ENCODE results near the gene NRG3. TPM values are rescaled to one million over a fixed set of nuclear protein-coding genes. Genes with fewer than 3 reads are reported as not detected.

NRG3 gene
- total and polyA plus RNA-seq, 2 of the 4 experiments (the other 2 are of a cell fraction) = not detected

DNA sequence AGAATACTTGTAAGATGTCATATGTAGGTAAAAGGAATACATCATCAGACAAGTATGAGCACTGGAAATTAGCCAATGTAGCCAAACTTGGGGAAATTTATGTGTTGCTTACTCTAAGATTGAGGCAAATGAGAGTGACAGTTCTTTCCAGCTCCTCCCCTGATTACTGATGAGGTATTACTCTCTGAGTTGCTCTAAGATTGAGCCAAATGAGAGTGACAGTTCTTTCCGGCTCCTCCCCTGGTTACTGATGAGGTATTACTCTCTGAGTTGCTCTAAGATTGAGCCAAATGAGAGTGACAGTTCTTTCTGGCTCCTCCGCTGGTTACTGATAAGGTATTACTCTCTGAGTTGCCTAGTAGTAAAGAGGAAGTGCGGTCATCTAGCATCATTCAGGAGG is 435.8 kb downstream of the NRG3 start:
- H2AFZ ChIP-seq (replicated peaks; ENCODE audit: low read length, poor library complexity) = no peak overlapping the region
- dilution Hi-C loops (cut with HindIII; ENCODE audit: low sequenced_read_pairs, unreplicated experiment) (no loop called here), intact Hi-C loops (cut with micrococcal nuclease) (no loop called here), in situ Hi-C loops (cut with MboI; ENCODE audit: low sequenced_read_pairs) (no loop called here)
- no peak overlapping the region for H3K4ac ChIP-seq (ENCODE audit: low read depth, low read length)
- DNase-seq = no peak
- peaks cover 3% of the 10 kb centered on the region for H3K9me3 ChIP-seq (ENCODE audit: control insufficient read depth, insufficient read depth, low read length)
- POLR2A ChIA-PET (ENCODE audit: unreplicated experiment) = no interaction called here
- H4K5ac ChIP-seq (ENCODE audit: low read depth, low read length) = no peak overlapping the region
- ATAC-seq (ENCODE audit: low read depth) = no peak
- no CpG with 5 or more reads among the region's 3 CpGs for WGBS, 2 experiments (ENCODE audit: extremely low coverage in 2 of 2, insufficient read length in 1 of 2)
- H2BK15ac ChIP-seq (ENCODE audit: low read depth, low read length) = no peak overlapping the region
- H3K79me1 ChIP-seq (ENCODE audit: low read depth in 1 of 2, low read length in 2 of 2) = no peaks in the 10 kb centered on the region
- H4K91ac ChIP-seq (ENCODE audit: insufficient read depth, low read depth, low read length) = no peak overlapping the region
- no peak overlapping the region for H3K4me3 ChIP-seq (ENCODE audit: insufficient read depth, low read depth, low read length)
- no peak overlapping the region for H3K9ac ChIP-seq (ENCODE audit: low read depth, low read length)
- no peaks in the 10 kb centered on the region for H4K20me1 ChIP-seq (ENCODE audit: insufficient read depth, low read length)
- H3K56ac ChIP-seq (ENCODE audit: extremely low read depth, insufficient read depth, low read length) = no peak overlapping the region
- no peak overlapping the region for H3K14ac ChIP-seq (replicated peaks; ENCODE audit: low read depth, low read length)
- H2AK5ac ChIP-seq (ENCODE audit: low read depth, low read length) = no peak overlapping the region
- no peak for TF ChIP-seq RFX5 (IDR thresholded peaks at IDR 0.05; ENCODE audit: low read depth, low read length)
- BruUV-seq (replicated peaks) = no TSS peak
- no peak overlapping the region for H2BK120ac ChIP-seq (ENCODE audit: low read depth, low read length)
- no peak overlapping the region for H3K23ac ChIP-seq (ENCODE audit: low read depth, low read length)
- H3K27me3 ChIP-seq (ENCODE audit: control insufficient read depth, insufficient read depth, low read length) = no peaks in the 10 kb centered on the region
- H2AK9ac ChIP-seq (replicated peaks; ENCODE audit: low read depth, low read length, poor library complexity) = no peak overlapping the region
- no peaks in the 10 kb centered on the region for H3K4me1 ChIP-seq (ENCODE audit: control insufficient read depth, insufficient read depth, low read length)
- no peak overlapping the region for H4K8ac ChIP-seq (ENCODE audit: low read depth in 2 of 2, low read length in 2 of 2)
- H3K27ac ChIP-seq (ENCODE audit: insufficient read depth, low read length) = no peak overlapping the region
- no peak overlapping the region for H3K18ac ChIP-seq (ENCODE audit: low read depth, low read length)
- H3K9me1 ChIP-seq (ENCODE audit: insufficient read depth, low read length) = no peaks in the 10 kb centered on the region
- no peak overlapping the region for H2BK20ac ChIP-seq (ENCODE audit: low read depth, low read length)
- no peaks in the 10 kb centered on the region for H3K36me3 ChIP-seq (ENCODE audit: control insufficient read depth, insufficient read depth, low read length)
- H2BK5ac ChIP-seq (ENCODE audit: low read depth, low read length, poor library complexity, severe bottlenecking) = no peak overlapping the region
- CTCF ChIA-PET = no interaction called here
- H3K4me2 ChIP-seq (ENCODE audit: low read depth, low read length) = no peak overlapping the region

Measured in IMR-90 (cell line).